Measurements from ENCODE around the gene SYTL3.

SYTL3 gene

DNA sequence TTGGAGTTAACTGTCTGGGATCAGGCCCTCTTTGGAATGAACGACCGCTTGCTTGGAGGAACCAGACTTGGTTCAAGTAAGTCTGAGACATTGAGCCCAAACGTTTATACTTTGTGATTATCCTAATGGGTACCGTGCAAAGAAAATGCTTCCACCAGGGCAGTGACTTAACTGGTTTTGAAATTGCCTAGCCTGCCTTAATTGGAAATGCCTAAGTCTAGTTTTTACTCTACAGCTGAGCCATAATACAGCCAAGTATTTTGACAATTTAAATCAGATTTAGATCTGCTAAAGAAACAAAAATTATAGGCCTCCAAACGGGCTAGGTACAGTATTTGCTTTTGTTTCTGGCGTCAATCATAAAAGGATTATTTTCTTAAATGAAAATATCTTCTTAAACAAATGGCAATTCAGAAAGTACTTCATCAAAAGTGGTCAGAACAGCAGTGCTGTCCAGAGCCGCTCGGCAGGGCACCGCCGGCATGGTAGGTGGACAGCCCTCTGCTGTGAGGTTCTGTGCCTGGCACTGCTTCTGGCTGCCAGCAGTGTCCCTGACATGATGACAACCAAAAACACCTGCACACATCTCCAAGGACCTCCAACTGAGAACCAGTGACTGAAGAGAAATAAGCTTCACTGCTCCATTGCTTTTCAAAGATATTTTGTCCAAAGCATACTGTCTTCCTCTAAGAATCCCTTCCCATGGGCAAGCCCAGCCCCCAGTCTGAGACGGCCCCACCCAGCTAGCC is 113.8 kb downstream of the SYTL3 start:
- no peak for DNase-seq

DNA sequence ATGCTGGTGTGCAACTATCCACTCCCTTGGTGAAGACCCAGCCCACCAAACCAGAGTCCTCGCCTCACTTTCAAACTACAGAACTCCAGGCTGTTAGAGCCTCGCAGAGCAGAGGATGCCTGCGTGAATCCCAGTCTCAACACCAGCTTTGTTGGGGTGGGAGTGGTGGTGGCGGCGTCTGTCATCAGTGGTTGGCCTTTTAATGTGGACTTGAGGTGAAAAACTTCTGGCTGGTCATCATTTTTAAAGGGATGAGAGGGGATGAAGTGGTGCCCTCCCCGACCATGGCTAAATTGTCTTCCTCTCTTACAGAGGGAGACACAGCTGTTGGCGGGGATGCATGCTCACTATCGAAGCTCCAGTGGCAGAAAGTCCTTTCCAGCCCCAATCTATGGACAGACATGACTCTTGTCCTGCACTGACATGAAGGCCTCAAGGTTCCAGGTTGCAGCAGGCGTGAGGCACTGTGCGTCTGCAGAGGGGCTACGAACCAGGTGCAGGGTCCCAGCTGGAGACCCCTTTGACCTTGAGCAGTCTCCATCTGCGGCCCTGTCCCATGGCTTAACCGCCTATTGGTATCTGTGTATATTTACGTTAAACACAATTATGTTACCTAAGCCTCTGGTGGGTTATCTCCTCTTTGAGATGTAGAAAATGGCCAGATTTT is 114.5 kb downstream of the SYTL3 start:
- no peak for DNase-seq

DNA sequence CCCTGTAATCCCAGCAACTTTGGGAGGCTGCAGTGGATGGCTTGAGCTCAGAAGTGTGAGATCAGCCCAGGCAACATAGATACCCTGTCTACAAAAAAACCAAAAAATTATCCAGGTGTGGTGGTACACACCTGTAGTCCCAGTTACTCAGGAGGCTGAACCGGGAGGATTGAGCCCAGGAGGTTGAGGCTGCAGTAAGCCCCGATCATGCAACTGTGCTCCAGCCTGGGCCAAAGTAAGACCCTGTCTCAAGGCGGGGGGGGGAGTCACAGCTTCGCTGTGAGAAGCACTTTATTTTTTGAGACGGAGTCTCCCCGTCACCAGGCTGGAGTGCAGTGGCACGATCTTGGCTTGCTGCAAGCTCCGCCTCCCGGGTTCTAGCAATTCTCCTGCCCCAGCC is 115.1 kb downstream of the SYTL3 start:
- DNase-seq: no peak

DNA sequence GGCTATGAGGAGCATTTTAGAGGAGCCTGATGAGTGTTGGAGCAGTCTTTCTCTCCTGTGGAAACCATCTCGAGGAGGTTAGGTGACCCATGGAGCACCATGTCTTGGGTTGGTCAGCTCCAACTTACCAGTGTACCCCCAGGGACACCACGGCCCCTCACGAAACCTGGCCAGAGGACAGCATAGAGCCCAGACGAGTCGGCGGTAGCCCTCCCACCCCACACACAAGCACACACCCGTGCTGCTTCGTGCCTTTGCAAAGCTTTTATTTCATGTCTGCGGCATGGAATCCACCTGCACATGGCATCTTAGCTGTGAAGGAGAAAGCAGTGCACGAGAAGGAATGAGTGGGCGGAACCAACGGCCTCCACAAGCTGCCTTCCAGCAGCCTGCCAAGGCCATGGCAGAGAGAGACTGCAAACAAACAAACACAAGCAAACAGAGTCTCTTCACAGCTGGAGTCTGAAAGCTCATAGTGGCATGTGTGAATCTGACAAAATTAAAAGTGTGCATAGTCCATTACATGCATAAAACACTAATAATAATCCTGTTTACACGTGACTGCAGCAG is 115.7 kb downstream of the SYTL3 start:
- DNase-seq: no peak

DNA sequence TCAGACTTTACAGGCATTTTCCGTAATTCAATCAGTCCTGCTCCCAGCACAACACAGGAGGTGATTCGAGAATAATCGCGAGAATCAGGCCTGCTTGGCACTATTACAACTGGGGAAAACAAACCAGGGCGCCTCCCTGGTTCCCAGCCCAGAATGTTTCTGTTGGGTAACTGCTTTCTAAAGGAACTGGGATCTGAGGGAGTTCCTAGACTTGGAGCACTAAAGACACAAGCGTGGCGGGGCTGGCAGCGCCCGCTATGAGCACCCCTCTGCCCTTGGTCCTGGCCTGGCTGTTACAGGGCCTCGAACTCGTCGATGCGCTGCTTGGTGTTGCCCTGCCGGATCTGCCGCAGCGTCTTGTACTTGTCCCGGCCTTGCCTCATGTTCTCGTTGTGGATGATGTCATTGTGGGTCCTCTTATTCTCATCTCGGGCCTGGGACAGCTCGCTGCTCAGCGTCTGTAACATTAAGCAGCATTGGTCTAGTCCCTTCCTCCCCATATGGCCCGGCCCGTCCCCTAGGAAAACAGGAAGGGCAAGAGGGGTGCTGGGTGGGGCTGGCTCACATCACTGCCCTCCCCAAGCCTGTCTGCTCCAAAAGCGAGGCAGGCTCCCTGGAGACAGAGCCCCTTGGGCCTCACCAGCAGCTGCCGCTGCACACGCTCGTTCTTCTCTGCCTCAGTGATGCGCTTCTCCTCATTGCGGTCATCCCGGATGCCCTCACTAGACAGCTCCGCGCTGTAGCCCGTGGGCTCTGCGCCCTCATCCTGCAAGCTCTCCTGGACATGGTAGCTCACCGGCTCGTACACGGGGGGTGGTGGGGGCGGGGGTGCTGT is 117.0 kb downstream of the SYTL3 start:
- no peak for DNase-seq

DNA sequence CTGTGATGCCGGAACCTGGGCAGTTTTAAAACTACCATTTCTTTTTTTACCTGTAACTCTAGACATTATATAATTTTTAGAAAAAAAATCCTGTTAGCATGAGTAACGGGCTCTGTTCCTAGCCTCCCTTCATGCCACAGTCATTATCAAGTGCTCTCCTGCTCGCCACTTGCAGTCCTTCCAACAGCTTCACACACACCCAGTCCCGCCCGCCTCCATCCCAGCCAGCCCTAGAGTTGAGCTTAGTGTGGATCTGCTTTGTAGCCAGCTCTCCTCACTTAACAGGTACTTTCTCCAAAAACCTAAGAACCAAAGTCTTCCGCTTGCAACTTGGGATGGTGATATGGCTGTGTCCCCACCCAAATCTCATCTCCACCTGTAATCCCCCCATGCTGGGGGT is 117.9 kb downstream of the SYTL3 start:
- no peak for DNase-seq

DNA sequence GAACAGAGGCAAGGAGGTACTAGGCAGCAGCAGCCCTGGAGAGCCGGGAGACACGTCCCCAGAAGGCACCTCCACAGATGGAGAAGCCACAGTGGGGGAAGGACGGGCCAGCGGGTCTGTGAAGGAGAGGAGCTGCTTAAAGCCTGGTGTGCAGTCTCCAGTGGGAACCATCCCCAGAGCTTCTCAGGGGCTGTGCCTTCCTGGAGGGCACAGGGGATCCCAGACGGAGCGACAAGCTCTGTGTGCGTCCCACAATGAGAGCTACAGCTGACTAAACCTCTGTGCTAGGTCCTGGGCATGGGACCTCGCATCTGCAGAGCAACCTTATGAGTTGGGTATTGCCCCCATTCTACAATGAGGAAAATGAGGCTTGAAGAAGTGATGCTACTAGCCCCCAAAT is 118.6 kb downstream of the SYTL3 start:
- DNase-seq: no peak

DNA sequence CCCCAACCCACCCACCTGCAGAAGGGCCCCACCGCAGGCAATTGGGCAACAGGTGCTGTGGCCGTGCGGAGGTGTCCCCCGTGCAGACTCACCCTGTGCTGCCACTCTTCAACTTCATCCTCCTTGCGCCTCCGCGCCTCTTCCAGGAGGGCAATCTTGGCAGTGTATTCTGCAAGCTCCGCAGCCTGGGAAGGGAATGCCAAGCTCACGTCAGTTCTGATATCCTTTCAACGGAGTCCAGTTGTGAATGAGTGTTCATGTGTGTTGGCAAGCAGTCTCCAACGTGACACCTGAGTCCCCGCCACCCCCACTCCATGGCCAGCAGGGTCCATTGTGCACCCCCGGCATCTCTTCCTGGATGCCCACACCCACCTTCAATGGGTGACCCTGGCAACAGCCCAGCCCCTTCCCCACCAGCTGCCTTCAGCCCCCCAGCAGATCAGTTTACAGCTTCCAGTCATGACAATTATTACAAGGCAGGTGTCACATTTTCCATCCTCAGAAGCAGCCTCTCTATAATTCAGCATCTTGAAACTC is 119.4 kb downstream of the SYTL3 start:
- DNase-seq: no peak

DNA sequence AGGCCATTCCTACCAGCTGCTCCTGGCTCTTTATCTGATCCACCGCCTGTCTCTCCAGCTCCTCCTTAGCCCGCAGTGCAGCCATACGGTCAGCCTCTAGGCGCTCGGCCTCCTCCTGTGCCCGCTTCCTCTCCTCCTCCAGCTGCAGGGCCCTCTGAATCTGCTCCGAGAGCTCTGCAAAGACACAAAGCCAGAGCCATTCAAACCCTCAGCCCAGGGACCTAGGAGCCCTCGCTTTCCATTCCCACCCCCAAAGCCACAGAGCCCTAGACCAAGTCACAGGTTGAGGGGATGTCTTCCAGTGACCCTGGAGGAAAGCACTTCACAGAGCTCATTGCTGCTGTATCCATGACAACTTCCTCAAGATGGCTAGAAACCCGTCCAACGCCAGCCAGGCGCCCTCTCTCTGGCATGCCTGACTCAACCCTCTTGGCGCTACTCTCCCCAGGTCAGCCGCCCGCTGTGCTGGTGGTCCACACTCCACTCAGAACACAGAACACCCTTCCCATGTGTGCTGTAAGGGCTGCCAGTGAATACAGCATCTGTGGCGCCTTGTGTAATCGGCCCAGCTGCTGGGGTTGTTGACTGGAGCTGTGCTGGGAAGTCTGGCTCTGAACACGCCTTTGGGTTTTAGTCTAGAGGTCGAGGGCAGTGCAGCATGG is 120.0 kb downstream of the SYTL3 start:
- DNase-seq: no peak

DNA sequence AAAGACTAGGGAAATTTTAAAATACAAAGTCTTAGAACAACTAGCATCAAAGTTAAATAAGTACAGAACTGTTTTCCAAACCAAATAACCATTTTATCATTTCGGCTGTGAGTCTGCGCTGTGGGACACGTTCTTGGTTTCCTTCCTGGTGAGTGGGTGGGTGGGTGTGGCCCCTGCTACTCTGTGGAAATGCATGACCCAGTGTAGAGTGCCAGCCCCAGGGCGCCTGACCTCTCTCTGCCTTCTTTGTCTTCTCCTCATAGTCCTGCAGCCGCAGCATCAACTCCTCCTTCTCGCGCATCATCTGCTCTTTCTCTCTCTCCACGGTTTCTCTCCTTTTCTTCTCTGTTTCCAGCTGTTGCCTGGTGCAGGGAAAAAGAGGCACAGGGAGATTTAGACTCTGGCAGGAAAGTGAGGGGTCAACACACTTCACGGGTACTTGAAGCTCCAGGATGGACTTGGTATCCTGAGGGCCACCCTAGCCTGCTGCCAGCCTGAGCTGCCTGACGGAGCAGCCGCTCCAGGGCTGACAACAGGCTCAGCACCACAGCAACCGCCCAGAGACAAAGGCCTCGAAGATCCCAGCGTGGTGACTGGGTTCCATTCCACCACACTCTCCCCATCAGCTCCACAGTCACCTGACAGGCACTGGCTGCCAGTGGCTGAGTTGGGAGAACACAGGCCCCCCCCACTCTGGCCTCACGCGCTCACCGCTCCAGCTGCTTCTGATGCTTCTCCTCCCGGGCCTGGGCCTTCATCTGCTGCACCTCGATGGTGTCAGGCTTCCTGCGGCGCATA is 120.9 kb downstream of the SYTL3 start:
- no peak for DNase-seq

DNA sequence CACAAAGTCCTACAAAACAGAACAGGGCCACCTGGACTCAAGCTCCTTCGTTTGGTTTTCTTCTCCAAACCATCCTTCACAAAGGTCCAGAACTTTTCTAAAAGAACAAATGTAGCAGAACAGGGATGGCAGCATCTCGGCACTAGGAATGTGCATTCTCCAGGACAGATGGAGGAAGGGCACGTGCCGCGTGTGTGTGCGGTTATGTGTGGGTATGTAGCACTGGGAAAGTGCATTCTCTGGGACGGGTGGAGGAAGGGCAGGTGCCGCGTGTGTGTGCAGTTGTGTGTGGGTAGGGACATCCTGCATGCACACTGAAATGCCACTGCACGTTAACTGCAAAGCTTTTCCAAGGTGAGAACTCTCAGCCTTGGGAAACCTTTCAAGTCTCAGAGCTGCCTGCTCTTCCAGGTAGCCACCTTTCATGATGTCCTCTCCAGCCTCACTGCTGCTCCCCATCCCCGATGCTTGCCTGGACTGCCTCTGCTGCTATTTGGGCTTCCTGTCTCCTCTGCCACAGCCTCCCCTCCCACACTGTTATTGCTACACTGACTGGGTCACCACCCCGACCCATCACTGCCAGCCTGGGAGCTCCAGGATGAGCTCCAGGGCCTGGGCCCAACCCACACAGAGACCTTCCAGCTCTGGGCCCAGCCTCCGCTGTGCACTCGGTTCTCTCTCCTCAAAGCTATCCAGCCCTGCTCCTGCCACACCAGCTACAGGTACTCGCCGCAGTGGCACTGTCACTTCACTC is 121.7 kb downstream of the SYTL3 start:
- no peak for DNase-seq

DNA sequence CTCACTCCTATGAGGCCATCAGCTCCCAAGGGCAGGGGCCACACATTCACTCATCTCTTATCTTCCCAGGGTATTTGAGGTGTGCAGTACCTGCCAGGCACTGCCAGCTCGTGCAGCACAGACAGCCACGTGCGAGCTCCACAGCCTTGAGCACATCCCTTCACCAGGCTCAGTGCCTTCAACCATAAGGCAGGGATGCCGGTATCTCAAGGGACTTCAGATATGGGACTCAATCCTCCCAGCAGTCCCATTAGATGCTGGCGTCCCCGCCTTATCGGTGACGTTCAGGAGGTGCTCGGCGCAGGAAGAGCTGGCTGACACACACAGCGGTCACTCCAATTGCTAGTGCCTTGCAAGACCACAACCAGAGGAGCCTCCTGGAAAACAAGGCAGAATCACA is 122.3 kb downstream of the SYTL3 start:
- DNase-seq: no peak

DNA sequence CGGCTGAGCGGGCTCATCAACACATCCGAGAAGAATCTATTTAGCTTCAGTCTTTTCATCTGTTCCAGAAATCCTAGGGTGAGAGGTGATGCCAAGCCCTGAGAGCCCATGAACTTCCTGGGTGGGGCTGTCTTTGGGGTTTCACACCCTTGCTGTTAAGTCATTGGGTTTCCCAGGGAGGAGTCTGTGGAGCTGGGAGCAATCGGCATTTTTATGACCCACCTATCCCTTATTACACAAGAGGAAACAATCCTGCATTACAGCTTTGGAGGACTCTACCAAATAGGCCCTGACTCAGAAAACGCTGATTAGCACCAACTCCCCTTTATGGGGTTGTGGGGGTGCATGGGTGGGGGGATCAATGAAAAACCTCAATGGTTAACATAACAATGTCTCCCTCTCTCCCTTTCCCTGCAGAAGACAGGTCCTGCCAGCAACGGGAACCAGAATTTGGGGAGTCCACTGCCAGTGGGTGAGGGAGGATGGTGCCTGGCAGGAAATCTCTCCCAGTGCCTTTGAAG is 123.1 kb downstream of the SYTL3 start:
- DNase-seq: no peak

DNA sequence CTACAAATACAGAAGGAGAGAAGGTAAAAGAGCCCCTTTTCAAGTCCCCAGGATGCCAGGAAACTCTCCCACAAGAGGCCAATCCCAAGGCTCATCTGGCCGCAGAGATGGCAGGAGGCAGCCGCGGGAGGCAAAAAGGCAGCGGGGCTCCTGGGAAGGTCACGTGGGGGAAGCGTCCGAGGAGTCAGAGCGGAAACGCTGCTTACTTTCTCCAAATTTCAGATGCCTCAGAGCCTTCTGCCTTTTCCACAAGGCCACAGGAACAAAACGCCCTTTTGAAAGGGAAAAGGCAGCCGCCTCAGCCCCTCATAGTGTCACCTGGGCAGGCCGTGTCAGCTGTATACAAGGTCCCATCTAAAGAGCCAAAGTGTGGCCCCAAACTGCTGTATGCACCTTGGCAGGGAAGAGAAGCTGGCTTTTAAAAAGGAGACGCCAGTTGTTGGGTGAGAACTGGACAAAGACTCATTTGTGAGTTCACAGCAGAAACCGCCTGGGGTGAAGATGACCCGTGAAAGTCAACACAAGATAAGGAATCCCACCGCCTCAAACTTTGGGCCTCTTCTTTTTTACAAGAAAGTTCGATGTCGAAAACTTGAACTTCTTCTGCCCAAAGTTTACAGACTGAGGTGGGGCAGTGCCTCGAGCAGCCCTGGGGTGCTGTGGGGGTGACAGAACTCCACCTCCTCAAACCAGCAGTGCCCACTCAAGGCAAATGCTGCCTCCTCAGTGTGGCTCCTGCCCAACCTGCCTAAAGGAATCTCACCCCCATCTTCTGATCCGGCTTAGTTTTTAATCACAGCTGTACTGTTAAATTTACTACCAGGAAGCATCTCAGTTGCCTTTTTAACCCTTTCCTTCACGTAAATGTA is 124.0 kb downstream of the SYTL3 start:
- no peak for DNase-seq

DNA sequence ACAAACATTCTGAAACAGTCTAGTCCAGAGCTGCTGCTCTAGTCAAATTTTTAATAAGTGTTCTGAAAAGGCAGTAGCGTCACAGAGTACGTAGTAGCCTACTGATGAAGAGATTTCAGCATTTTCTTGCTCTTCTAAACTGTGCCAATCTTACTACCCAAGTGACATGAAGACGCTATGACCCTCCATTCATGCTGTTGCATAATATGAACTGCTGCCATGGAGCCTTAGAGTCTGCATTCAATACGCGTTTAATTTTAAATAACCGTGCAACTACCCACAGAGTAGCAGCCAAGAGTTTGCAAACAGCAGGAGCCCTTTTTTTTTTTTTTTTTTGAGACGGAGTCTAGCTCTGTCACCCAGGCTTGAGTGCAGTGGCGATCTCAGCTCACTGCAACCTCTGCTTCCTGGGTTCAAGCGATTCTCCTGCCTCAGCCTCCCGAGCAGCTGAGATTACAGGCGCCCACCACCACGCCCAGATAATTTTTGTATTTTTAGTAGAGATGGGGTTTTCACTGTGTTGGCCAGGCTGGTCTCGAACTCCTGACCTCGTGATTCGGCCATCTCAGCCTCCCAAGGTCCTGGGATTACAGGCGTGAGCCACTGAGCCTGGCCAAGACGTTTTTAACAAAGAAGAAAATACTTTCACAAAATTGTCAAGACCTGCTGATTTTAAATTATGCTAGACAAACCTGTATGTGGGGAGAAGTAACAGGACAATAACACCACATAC is 125.0 kb downstream of the SYTL3 start:
- DNase-seq: no peak

DNA sequence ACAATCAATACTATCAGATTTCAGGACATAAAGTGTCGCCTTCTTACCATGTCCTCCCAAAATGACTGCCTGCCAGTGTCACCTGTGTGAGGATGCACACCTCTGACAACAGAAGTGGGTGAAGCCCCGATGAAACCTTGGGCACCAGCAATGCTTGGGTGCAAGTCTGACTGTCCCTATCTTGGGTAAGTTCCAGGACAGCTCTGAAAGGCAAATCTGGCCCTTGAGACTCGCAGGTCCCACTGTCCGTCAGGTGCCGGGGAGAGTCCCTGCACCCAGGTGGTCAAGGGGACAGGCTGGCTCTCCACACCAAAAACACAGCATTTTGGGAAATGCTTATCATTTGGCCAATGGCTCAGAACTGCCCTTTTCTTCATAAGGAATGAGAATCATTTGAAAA is 126.0 kb downstream of the SYTL3 start:
- no peak for DNase-seq

DNA sequence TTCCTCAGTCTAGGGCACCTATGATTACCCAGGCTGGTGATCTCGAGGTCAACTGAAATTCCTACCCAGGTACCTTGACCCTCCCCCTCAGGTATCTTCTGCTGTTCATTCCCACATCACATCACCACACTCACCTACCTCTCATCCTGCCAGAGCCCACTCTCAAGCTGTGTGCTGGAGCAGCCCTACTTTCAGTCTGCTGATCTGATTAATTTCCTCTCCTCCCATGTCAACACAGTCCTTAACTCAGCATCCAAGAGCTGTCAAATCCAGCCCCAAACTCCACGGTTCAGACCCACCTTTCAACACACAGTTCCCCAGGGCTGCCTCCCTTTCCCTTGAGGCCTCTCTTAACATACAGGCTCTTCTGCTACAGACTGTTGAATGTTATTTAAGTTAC is 126.9 kb downstream of the SYTL3 start:
- DNase-seq: no peak

DNA sequence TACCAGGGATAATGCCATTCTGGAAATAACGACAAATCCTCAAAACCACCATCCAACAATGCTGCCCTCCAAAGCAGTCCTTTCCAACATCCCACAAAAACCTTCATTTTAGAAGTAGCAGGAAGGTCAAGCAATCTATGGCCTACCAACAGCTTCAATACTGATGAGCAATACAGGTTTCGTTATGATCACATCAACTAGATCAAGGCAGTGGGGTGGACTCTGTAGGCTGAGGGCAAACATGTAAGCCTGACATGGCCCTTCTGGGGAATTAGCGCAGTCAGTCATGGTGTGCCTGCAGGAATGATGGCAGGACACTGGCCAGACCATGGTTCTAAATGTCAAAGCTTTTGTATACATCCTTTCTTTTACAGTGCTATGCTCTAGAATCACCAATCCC is 127.7 kb downstream of the SYTL3 start:
- DNase-seq: no peak

DNA sequence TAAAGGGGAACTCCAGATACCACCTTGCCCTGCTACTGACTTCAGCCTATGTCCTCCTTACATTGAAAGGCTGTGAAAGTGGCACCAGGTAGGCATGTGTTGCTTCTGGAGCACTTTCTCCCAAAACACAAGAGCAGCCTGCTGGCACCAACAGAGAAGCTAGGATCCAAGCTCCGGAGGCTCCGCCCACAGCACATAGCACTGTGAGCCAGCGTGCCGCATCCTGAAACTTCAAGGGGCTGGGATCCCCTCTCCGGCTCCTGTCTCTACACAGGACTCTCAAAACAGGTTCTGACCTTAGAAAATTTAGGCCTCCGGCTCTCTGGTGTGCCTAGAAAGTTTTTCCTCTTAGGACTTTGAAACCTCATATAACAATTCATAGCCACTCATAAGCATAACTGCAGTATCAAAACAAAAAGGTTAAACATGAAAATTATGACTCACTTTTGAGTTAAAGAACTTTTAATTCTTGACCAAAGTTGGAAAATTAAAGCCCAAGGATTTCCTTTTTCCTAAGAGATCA is 128.2 kb downstream of the SYTL3 start:
- DNase-seq: no peak
